IPS DF 4.7 (cell line): ENCODE measurements around the gene BBS7.

Experiments
- DNase-seq: peaks from one replicate; pipeline ENCODE4 v3.0.0-alpha.2; 2013; ENCODE audit warnings: low spot score; ENCODE audit errors: extremely low read depth

Gene BBS7

DNA sequence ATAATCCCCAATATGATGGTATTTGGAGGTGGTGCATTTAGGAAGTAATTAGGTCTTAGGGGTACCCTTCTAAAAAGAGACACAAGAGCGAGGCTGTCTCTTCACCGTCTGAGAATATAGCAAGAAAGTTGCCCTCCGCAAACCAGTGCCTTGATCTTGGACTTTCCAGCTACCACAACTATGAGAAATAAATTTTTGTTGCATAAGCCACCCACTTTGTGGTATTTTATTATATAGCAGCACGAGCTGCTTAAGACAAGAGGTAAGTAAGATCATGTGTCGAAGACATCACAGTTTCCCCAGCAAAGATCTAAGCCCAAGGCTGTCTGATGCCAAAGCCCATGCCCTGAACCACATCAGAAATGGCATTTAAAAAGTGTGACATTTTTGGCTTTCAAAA, 78.8 kb downstream of the BBS7 start:
- DNase-seq = no peak

DNA sequence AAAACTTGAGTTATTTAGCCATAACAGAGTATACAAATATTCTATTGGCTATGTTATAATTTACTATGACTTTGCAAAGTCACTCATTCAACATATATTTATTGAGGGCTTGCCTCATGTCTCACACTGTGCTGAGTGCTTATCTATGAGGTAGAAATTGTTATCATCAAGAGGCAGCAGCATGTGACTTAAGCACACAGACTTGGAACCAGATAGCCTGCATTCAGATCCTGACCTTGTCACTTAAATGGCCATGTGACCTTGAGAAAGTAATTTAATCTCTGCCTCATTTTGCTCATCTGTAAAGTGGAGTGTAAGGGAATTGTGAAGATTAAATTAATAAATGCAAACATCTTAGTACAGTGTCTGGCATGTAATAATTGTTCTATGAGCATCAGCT, 79.3 kb downstream of the BBS7 start:
- DNase-seq = no peak

DNA sequence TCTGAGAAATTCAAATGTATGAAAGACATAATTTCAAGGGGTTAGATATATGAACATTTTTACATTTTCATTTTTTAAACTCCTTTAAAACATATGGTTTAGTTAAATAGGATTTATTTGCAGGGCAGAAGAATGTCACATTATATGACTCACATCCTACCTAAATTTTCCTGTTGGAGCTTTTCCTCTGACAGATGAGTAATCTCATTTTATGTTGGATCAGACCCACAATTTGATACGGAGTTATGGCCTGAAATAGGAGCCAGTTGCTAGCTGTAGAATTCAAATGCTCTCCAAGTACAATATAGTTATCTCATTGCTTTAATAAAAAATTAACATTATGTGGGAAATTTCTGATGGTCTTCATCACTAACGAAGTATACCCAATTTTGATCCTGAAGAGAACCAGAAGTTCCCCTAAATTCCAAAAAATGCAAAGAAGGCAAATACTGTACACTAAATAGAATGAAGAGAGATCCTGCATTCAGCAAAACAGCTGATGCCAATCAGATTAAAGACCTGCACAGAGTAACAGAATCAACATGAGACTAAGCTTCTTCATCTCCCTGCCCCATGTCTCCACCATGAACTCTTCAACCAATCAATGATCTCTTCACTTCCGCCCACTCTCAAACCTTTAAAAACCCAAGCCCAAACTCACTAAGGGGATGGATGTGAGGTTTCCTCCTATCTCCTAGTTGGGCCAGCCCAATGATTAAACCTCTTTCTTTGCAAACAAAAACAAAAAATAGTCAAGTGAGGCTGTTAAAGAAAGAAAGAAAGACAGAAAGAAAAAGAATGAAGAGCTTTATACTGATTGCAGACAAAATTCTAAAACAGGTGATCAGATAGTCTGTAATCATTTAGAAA, 80.1 kb downstream of the BBS7 start:
- DNase-seq = no peak

DNA sequence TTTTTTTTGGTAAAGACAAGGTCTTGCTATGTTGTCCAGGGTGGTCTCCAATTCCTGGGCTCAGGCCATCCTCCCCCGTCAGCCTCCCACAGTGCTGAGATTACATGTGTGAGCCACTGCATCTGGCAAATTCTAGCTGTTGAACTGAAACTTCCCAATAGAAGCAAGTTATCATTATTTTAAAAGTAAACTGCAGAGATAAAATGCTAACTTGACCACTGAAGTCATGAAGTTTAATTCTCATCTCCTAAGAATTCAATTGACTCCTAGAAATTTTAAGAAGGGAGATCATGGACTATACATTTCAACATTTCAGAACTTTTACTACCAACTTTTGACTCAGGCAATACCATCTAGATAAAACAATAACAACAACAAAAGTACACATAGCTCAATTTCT, 80.8 kb downstream of the BBS7 start:
- DNase-seq = no peak

DNA sequence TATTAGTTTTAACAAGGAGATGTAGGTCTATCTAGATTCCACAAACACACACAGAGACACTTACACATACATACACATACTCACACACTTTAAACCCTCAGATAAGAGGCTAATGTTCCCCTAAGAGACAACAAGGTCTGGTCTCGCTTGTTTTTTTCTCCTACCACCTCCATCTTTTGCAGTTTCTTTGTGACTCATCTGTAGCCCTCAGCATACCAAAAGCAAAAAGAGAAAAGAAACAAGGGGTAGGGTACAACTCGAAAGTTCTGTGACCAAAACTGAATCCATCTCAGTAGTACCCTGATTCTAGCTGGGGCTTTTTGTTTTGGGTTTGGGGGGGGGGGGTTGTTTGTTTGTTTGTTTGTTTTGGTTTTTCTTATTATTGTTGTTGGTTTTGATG, 81.4 kb downstream of the BBS7 start:
- no peak for DNase-seq

DNA sequence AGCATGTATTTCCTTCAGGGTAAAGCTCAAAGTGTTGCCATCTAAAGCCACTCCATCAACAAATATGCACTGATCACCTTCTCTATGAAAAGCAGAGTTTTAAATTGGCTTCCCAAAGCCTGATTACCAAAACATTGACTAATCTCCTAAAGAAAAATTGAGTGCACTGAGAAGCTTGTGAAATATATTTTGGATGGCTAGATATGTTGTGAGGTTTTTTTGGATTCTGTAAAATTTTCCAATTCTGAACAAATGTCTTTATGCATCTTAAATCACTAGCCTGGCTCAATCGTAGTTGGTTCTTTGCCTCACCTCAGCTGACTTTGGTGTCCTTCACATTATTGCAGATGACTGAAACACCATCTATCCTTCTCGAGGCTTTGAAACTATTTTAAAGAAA, 84.1 kb downstream of the BBS7 start:
- no peak for DNase-seq

DNA sequence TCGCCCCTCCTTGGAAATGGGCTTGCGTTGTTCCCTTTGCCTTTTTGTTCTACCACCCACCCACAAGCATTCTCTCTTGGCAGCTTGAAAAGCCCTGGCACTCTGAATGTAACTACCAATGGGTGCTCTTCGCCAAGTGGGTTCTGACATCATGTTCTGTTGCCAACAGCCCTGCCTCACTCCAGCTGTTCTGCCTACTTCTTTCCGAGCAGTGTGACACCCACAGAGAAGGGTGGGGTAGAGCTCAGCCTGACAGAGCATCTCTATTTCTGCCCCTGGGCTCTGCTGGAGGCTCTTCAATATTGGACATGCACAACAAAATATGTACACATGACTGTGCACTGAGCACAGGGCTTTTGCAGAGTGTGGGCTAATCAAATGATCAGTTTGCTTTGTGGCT, 84.8 kb downstream of the BBS7 start:
- no peak for DNase-seq

DNA sequence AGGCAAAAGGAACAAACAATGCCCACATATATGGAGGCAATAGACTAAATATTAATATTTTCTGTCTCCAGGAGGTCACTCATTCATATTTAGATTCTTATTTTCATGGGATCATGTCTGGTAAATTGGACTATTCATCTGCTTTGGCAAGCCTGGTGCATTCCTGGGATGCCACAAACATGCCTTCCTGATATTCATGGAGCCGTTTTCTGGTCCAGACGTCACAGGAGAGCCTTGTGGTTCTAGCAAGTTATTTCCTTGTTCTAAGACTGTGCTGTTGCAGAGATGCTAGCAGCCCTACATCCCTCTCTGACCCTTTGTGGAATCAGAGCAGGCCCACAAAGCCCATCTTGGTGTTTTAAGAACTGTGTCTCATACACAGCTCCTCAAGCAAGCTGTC, 85.3 kb downstream of the BBS7 start:
- no peak for DNase-seq

DNA sequence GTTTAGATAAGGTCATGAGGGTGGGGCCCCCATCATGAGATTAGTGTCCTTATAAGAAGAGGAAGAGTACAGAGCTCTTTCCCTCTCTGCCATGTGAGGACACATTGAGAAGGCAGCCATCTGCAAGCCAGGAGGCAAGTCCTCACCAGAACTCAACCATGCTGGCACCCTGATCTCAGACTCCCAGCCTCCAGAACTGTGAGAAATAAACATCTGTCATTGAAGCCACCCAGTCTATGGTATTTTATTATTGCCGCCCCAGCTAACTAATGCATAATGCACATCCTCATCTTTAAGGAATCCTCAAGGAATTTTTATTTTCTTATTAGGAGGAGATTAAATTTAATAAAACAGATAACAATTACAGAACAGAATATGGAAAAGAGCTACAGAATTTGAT, 85.9 kb downstream of the BBS7 start:
- DNase-seq = no peak

DNA sequence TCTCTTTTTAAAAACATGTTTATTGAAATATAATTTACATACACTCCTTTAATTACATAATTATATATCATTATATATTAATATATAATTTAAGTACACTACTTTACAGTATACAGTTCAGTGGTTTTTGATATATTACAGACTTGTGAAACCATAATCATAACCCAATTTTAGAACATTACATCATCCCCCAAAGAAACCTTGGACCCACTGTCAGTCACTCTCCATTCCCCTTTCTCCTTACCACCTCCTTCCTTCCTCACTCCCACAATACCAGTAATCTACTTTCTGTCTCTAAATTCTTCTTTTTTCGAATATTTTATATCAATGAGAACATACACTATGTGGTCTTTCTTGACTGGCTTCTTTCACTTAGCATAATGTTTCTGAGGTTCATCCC, 87.1 kb downstream of the BBS7 start:
- DNase-seq = no peak

DNA sequence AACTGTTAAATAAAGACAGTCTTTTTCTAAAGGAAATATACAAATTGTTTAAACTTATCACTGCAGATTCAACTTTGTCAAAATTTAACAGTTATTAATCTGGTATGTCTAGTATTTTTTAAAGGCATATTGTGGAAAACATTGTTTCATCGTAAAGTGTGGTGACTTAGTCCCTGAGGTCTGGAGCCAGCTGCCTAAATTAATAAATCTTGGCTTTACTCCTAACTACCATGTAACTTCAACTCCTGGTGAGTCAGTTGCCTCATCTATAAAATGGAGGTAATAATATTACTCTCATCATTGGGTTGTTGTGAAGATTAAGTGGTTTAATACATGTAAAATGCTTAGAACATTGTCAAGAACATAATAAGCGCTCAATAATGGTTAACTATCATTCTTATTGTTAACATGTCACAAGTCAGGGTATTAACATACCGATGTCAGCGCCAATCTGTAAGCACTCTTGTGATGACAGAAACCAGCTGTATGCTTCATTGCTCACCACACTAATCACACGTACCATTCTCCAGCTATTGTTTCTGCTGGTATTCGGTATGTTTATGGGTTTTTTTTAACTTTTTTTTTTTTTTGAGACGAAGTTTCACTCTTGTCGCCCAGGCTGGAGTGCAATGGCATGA, 91.2 kb downstream of the BBS7 start:
- no peak for DNase-seq

DNA sequence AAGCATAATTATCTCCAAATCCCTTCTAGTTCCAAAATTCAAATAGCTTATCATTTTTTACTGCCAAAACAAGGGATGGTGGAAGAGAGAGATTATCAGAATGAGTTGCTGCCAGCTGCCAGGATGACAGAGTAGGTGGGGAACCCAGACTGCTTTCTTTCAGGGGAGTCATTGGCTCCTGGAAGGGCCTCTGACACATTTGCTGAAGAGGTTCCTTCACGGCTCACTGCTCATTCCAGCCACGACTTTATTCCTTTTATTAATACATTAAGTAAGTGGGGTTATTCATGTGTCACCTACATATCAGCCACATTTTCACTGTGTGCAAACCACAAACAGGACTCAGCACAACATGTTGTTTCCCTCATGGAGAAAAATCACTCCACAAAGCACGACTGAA, 92.6 kb downstream of the BBS7 start:
- no peak for DNase-seq

DNA sequence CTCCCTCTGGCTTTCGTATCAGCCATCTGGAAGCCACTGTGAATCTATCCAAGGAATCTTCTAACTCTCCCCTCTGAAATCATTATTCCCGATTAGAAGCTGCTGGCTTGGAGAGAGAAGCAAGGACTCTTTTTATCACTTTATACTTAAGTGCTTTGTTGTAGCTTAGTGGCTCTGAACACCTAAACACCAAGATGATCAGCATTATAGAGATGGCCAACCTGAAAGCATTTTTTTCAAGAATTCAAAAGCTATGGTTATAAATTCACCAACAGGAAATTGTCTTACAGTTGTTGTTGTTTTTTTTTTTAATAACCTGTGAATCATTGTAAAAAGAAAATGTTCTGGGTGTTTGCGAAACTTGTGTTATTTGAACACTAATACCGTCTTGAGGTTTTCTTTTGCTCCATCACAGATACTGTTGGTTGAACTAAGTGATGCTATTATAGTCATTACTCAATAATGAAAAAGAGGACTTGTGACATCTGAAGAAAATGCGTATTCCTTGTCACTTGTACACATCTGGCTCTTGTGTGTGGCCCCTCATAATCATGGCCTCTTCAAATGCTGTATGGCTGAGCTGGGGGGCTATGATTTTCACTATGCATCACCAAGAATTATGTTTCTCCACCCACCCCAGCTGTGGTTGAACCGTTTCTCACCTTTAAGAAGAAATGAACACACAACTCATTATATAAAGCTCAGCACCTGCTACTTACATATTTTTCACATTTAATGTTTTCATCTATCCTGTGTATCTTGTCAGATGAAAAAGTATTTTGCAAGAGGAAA, 93.5 kb downstream of the BBS7 start:
- no peak for DNase-seq
